Fibroblast of the aortic adventitia (primary cell): Measurements from ENCODE around the gene HCN1. TPM values are rescaled to one million over a fixed set of nuclear protein-coding genes. Genes with fewer than 3 reads are reported as not detected.

Experiments used
- DNase-seq: peaks from one replicate; pipeline ENCODE4 v3.0.0-alpha.2; 2010; ENCODE audit warnings: low read depth
- H3K4me3 ChIP-seq: 2 replicates; pipeline ENCODE4 v1.5.1; 2011; ENCODE audit warnings: low read depth, mild to moderate bottlenecking, control low read depth, low read length, moderate library complexity
- total RNA-seq: library from RNA; depleted of rRNA; stranded (reverse); fragments of >200 nt; gene quantifications from 2 replicates; pipeline ENCODE4 v1.2.3, GENCODE V29; 2012; ENCODE audit warnings: low replicate concordance
- TF ChIP-seq, protein P1 (sequence below): IDR thresholded peaks from 2 replicates; pipeline ENCODE4 v1.5.1; 2011; ENCODE audit warnings: mild to moderate bottlenecking, low read length, control low read depth, inconsistent platforms; ENCODE audit not compliant: insufficient read depth

The HCN1 gene
- total RNA-seq, 1 donor = not detected

DNA sequence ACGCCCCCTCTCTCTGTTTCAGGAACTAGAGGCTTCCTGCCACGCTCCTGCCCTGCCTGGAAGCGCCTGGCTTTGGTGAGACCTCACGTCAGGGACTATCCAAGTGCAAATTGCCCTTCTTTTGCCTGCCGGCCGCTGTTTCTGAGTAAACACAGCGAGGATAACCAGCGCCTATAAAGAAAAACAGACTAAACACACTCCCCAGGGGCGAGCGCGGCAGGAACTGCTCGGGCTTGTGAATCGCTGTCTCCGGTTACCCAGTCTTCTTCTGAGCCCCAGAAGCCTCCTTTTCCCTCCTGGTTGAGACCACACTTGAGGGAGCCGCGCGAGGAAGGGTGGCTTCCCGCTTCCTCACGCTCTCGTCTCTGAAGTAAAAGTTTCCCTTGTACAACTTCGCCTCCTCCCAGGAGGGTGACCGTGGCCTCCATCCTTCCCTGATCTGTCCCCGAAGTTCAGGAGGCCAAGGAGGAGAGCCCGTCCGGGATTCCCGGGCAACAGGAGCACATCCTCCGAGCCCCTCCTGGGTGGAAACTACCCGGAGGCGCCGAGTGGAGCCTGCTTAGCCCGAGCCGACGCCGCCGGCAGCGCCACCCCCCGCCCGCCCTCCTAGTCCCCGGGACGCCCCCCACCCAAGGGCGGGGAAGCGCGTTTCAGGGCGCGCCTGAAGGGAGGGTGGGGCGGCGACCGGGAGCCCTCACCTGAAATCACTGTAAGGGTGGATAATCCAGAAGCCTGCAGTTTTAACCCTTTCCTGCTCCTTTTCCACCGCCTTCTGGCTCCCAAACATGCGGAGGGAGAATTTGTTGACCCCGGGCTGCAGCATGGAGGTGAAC is 993 bp downstream of the HCN1 start:
- H3K4me3 ChIP-seq = no peak overlapping the region
- no peak for DNase-seq
- TF ChIP-seq, protein P1, sequence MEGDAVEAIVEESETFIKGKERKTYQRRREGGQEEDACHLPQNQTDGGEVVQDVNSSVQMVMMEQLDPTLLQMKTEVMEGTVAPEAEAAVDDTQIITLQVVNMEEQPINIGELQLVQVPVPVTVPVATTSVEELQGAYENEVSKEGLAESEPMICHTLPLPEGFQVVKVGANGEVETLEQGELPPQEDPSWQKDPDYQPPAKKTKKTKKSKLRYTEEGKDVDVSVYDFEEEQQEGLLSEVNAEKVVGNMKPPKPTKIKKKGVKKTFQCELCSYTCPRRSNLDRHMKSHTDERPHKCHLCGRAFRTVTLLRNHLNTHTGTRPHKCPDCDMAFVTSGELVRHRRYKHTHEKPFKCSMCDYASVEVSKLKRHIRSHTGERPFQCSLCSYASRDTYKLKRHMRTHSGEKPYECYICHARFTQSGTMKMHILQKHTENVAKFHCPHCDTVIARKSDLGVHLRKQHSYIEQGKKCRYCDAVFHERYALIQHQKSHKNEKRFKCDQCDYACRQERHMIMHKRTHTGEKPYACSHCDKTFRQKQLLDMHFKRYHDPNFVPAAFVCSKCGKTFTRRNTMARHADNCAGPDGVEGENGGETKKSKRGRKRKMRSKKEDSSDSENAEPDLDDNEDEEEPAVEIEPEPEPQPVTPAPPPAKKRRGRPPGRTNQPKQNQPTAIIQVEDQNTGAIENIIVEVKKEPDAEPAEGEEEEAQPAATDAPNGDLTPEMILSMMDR = no peak

DNA sequence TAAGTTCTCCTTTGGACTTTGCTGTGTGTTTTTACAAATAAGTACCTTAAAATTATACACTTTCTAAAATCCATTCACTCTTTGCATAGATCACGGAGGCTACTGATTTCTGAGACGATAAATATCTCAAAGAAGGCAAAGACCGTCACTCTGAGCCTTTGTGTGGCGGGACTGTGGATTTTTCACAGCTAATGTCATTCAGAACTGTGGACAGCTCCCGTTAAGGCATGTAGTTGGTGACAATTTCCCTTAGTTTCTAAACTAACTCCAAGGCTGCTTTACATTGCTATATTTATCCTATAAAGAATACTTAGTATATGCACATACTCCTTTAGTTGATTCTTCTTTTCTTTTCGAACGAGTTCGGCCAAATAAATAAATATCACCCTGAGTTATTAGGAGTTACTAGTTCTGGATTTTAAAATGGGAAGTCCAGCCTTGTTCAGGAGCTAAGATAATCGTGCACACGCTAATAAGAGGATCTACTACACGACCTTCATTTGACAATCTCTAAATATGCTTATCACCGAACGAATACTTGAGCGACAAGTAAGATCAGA is 1.8 kb downstream of the HCN1 start:
- TF ChIP-seq, protein P1 = no peak
- H3K4me3 ChIP-seq = no peak overlapping the region
- no peak for DNase-seq

DNA sequence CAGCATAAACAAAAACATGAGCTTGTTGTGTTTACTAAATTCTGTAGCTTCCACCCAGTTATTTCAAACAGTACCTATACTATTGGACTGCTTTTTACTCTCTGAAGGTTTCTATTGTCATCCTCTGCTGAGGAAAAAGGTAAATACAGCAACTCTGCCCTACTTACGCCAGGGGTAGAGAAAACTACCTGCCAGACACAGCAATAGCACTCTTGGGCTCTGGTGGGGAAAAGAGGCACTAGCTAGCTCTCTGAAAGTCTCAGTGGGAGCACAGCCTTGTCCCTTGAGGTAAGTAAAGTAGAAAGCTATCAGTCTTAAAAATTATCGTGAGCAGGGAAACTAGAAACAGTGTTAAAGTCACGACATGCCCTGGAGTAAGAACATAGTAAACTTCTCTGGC is 3.7 kb downstream of the HCN1 start:
- H3K4me3 ChIP-seq = no peak overlapping the region
- DNase-seq = no peak
- TF ChIP-seq, protein P1 = no peak

DNA sequence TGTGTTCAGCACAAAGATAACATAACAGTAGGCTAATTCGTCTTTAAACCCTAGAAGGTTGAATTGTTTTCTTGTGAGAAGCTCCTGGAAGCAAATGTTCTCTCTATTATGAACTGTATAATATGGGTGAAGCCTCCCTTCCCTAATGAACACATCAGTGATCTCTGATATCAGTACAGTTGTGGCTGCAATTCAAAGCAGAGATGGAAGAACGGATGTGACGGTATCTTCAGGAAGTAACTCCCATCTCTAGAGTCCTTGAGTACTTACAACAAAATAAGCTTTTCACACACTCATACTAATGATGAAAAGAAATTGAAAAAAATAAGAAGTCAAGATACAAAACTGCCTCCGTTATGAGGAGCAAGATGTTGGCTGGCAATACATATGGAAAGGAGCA is 4.5 kb downstream of the HCN1 start:
- H3K4me3 ChIP-seq = no peak overlapping the region
- DNase-seq = no peak
- TF ChIP-seq, protein P1 = no peak

DNA sequence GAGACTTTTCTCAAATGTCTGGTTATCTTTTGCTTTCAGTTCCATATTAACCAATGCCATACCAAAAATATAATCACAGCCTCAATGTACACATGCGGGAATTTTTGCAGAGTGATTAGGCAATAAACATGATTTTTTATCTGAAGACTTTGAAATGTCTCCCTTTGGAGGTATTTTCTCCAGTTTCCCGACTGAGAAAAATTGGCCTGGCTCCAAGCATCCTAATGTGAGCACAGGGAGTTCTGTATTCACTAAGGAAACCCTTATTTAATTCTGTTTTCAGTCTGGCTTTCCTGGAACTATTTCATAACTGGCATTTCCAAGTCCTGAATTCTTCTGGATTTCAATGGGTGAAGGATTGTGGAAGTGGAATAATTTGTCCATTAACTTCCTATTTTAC is 8.5 kb downstream of the HCN1 start:
- TF ChIP-seq, protein P1 = no peak
- no peak for DNase-seq
- H3K4me3 ChIP-seq = no peak overlapping the region

DNA sequence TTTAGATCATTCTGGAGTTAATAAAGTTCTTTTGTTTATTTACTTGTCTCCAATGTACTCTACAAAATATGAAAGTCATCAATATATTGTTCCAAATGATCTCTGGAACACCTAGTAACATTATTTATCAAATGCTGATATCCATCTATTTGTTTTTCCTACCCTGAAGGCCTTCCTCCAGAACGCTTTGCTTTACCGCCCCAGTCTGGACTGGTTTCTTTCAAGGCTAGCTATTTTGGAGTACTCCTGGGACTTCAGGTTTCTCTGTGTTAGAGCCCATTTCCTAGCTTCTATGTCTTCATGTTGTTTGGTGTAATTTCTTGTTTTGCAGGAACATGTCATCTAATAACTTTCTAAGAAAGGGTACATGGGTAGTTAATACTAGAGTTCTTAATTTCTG is 9.6 kb downstream of the HCN1 start:
- TF ChIP-seq, protein P1 = no peak
- H3K4me3 ChIP-seq = no peak overlapping the region
- no peak for DNase-seq
